HepG2 (cell line): ENCODE measurements around the gene BRCA1. TPM values are rescaled to one million over a fixed set of nuclear protein-coding genes. Genes with fewer than 3 reads are reported as not detected.

Source experiments
- AKAP8 ChIP-seq: sonication (generic); formaldehyde crosslinking; IDR thresholded peaks from 2 replicates; pipeline ENCODE4 v1.5.1; 2020; ENCODE audit warnings: mild to moderate bottlenecking, missing genetic modification reagents
- BHLHE40 ChIP-seq: IDR thresholded peaks from 2 replicates; pipeline ENCODE4 v1.6.1; 2011; ENCODE audit warnings: low read length, improper control_type of control experiment
- ERF ChIP-seq: IDR thresholded peaks from 2 replicates; pipeline ENCODE4 v1.6.1; 2018; ENCODE audit warnings: missing biosample characterization, missing genetic modification reagents
- GTF2F1 ChIP-seq: fragments of 150-350 bp; IDR thresholded peaks from 2 replicates; pipeline ENCODE4 v1.6.1; 2014; ENCODE audit warnings: low read length
- KMT2A ChIP-seq: sonication (generic); formaldehyde crosslinking; IDR thresholded peaks from 2 replicates; pipeline ENCODE4 v1.4.0; 2020; ENCODE audit warnings: missing genetic modification reagents
- MAF1 ChIP-seq: sonication (generic); formaldehyde crosslinking; IDR thresholded peaks from 2 replicates; pipeline ENCODE4 v1.5.0; 2020; ENCODE audit warnings: missing genetic modification reagents, borderline replicate concordance
- NFRKB ChIP-seq: fragments of 450-650 bp; IDR thresholded peaks from 2 replicates; pipeline ENCODE4 v1.6.1; 2017
- THYN1 ChIP-seq: sonication (generic); formaldehyde crosslinking; IDR thresholded peaks from 2 replicates; pipeline ENCODE4 v1.8.1; 2023; ENCODE audit warnings: low read depth, mild to moderate bottlenecking, moderate library complexity, missing genetic modification reagents, borderline replicate concordance
- ZEB1 ChIP-seq: IDR thresholded peaks from 2 replicates; pipeline ENCODE4 v1.6.1; 2012; ENCODE audit warnings: mild to moderate bottlenecking, low read depth, inconsistent platforms; ENCODE audit not compliant: insufficient replicate concordance
- ZNF441 ChIP-seq: sonication (generic); formaldehyde crosslinking; IDR thresholded peaks from 2 replicates; pipeline ENCODE4 v1.7.0; 2021; ENCODE audit warnings: missing genetic modification reagents, borderline replicate concordance
- ZNF543 ChIP-seq: sonication (generic); formaldehyde crosslinking; IDR thresholded peaks from 2 replicates; pipeline ENCODE4 v1.4.0; 2020; ENCODE audit warnings: mild to moderate bottlenecking, missing genetic modification reagents
- polyA plus RNA-seq, 8 experiments: library from polyadenylated mRNA; depleted of rRNA in 3 of 8; stranded (reverse) in 7 of 8; unstranded in 1 of 8; fragments of >200 nt; fragmentation: Illumina TruSeq in 4 of 8; extraction: Trizol in 4 of 8; gene quantifications; 2 replicates each; pipeline versions ENCODE4 v1.2.1 to v1.2.3, GENCODE V29; 2011 to 2016; ENCODE audit warnings: low read depth in 4 of 8, missing spikeins in 1 of 8, mixed read lengths in 1 of 8; ENCODE audit not compliant: insufficient read depth in 1 of 8
- total RNA-seq, 5 experiments: library from RNA; depleted of rRNA; stranded (reverse); fragments of >200 nt; fragmentation: Illumina TruSeq; extraction: Trizol; gene quantifications; 2 replicates each; pipeline ENCODE4 v1.2.3, GENCODE V29; 2016; ENCODE audit warnings: low read depth in 1 of 5
- TF ChIP-seq, protein P1 (sequence below): sonication (generic); formaldehyde crosslinking; IDR thresholded peaks from 2 replicates; pipeline ENCODE4 v1.4.0; 2020; ENCODE audit warnings: missing genetic modification reagents
- TF ChIP-seq, protein P2 (sequence below): sonication (generic); formaldehyde crosslinking; IDR thresholded peaks from 2 replicates; pipeline ENCODE4 v1.4.0; 2020; ENCODE audit warnings: missing genetic modification reagents, borderline replicate concordance
- TF ChIP-seq, protein P3 (sequence below): sonication (generic); formaldehyde crosslinking; IDR thresholded peaks from 2 replicates; pipeline ENCODE4 v1.8.0; 2022; ENCODE audit warnings: missing genetic modification reagents, mild to moderate bottlenecking, borderline replicate concordance
- TF ChIP-seq, protein P4 (sequence below): sonication (generic); formaldehyde crosslinking; IDR thresholded peaks from 2 replicates; pipeline ENCODE4 v1.4.0; 2020; ENCODE audit warnings: low read depth, missing genetic modification reagents

The BRCA1 gene
- total and polyA plus RNA-seq, 2 of the 13 experiments (the other 11 are each of a cell fraction or from before 2014, with no cell fraction given) = 13.3 to 37.5 TPM

DNA sequence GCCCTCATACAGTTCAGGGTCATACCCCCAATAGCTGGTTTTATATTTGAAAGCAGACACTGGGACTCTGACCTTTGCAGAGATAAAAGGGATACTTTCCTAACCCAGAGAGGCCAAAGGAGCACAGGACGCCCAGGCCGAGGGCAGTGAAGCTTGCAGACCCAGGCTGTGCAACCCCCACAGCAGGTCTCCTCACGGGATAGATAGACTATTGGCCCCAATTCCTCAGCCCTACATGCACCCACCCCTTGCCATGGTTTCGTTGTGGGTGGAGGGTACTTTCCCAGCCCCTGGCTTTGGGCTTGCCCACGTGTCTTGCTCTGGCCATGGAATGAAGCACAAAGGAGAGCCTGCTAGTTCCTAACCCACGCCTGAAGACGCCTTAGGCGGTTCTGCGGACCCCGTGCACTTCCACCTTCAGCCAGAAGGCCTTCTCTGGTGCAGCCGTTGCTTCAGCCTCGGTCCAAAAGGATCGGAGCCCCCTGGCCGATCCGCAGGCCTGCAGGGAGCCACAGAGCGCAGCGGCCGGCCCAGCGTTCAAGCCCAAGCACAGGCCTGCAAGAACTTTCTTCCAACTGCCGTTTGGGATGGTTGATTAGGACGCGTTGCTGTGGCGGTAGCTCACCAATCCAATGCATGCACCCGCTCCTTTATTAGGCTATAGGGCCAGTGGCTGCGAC is 9.8 kb upstream of the BRCA1 start (continued):
- TF ChIP-seq, protein P1, sequence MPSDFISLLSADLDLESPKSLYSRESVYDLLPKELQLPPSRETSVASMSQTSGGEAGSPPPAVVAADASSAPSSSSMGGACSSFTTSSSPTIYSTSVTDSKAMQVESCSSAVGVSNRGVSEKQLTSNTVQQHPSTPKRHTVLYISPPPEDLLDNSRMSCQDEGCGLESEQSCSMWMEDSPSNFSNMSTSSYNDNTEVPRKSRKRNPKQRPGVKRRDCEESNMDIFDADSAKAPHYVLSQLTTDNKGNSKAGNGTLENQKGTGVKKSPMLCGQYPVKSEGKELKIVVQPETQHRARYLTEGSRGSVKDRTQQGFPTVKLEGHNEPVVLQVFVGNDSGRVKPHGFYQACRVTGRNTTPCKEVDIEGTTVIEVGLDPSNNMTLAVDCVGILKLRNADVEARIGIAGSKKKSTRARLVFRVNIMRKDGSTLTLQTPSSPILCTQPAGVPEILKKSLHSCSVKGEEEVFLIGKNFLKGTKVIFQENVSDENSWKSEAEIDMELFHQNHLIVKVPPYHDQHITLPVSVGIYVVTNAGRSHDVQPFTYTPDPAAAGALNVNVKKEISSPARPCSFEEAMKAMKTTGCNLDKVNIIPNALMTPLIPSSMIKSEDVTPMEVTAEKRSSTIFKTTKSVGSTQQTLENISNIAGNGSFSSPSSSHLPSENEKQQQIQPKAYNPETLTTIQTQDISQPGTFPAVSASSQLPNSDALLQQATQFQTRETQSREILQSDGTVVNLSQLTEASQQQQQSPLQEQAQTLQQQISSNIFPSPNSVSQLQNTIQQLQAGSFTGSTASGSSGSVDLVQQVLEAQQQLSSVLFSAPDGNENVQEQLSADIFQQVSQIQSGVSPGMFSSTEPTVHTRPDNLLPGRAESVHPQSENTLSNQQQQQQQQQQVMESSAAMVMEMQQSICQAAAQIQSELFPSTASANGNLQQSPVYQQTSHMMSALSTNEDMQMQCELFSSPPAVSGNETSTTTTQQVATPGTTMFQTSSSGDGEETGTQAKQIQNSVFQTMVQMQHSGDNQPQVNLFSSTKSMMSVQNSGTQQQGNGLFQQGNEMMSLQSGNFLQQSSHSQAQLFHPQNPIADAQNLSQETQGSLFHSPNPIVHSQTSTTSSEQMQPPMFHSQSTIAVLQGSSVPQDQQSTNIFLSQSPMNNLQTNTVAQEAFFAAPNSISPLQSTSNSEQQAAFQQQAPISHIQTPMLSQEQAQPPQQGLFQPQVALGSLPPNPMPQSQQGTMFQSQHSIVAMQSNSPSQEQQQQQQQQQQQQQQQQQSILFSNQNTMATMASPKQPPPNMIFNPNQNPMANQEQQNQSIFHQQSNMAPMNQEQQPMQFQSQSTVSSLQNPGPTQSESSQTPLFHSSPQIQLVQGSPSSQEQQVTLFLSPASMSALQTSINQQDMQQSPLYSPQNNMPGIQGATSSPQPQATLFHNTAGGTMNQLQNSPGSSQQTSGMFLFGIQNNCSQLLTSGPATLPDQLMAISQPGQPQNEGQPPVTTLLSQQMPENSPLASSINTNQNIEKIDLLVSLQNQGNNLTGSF (CRISPR knock-in tag) = no peak
- peak; percentile 42; the same call in 1 of the 2 replicates for TF ChIP-seq ERF
- peak; percentile 87 for TF ChIP-seq AKAP8 (CRISPR knock-in tag)
- TF ChIP-seq BHLHE40 = peak; percentile 46; the same call in 1 of the 2 replicates
- no peak; the same call in 1 of the 2 replicates for TF ChIP-seq ZNF543 (CRISPR knock-in tag)
- TF ChIP-seq ZEB1 = no peak
- no peak for TF ChIP-seq GTF2F1
- no peak for TF ChIP-seq KMT2A (CRISPR knock-in tag)
- no peak for TF ChIP-seq NFRKB
- no peak for TF ChIP-seq ZNF441 (CRISPR knock-in tag)
- TF ChIP-seq MAF1 (CRISPR knock-in tag) = no peak
- TF ChIP-seq, protein P2, sequence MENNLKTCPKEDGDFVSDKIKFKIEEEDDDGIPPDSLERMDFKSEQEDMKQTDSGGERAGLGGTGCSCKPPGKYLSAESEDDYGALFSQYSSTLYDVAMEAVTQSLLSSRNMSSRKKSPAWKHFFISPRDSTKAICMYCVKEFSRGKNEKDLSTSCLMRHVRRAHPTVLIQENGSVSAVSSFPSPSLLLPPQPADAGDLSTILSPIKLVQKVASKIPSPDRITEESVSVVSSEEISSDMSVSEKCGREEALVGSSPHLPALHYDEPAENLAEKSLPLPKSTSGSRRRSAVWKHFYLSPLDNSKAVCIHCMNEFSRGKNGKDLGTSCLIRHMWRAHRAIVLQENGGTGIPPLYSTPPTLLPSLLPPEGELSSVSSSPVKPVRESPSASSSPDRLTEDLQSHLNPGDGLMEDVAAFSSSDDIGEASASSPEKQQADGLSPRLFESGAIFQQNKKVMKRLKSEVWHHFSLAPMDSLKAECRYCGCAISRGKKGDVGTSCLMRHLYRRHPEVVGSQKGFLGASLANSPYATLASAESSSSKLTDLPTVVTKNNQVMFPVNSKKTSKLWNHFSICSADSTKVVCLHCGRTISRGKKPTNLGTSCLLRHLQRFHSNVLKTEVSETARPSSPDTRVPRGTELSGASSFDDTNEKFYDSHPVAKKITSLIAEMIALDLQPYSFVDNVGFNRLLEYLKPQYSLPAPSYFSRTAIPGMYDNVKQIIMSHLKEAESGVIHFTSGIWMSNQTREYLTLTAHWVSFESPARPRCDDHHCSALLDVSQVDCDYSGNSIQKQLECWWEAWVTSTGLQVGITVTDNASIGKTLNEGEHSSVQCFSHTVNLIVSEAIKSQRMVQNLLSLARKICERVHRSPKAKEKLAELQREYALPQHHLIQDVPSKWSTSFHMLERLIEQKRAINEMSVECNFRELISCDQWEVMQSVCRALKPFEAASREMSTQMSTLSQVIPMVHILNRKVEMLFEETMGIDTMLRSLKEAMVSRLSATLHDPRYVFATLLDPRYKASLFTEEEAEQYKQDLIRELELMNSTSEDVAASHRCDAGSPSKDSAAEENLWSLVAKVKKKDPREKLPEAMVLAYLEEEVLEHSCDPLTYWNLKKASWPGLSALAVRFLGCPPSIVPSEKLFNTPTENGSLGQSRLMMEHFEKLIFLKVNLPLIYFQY = no peak
- TF ChIP-seq, protein P3, sequence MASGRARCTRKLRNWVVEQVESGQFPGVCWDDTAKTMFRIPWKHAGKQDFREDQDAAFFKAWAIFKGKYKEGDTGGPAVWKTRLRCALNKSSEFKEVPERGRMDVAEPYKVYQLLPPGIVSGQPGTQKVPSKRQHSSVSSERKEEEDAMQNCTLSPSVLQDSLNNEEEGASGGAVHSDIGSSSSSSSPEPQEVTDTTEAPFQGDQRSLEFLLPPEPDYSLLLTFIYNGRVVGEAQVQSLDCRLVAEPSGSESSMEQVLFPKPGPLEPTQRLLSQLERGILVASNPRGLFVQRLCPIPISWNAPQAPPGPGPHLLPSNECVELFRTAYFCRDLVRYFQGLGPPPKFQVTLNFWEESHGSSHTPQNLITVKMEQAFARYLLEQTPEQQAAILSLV (CRISPR knock-in tag) = 0 out of 2 replicates have a peak, but pooled peaks have one; percentile 55
- TF ChIP-seq THYN1 = no peak
- TF ChIP-seq, protein P4, sequence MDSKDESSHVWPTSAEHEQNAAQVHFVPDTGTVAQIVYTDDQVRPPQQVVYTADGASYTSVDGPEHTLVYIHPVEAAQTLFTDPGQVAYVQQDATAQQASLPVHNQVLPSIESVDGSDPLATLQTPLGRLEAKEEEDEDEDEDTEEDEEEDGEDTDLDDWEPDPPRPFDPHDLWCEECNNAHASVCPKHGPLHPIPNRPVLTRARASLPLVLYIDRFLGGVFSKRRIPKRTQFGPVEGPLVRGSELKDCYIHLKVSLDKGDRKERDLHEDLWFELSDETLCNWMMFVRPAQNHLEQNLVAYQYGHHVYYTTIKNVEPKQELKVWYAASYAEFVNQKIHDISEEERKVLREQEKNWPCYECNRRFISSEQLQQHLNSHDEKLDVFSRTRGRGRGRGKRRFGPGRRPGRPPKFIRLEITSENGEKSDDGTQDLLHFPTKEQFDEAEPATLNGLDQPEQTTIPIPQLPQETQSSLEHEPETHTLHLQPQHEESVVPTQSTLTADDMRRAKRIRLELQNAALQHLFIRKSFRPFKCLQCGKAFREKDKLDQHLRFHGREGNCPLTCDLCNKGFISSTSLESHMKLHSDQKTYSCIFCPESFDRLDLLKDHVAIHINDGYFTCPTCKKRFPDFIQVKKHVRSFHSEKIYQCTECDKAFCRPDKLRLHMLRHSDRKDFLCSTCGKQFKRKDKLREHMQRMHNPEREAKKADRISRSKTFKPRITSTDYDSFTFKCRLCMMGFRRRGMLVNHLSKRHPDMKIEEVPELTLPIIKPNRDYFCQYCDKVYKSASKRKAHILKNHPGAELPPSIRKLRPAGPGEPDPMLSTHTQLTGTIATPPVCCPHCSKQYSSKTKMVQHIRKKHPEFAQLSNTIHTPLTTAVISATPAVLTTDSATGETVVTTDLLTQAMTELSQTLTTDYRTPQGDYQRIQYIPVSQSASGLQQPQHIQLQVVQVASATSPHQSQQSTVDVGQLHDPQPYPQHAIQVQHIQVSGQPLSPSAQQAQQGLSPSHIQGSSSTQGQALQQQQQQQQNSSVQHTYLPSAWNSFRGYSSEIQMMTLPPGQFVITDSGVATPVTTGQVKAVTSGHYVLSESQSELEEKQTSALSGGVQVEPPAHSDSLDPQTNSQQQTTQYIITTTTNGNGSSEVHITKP (CRISPR knock-in tag) = no peak
